IMR-90 (cell line): ENCODE measurements around the gene SLC28A3. TPM values are rescaled to one million over a fixed set of nuclear protein-coding genes. Genes with fewer than 3 reads are reported as not detected.

ENCODE experiments used
- ATAC-seq: fragments of 200-7000 bp; cut with Tn5 transposase; 2 replicates; pipeline ENCODE4 v1.9.1; 2020; ENCODE audit warnings: low read depth, mild to moderate bottlenecking, moderate library complexity
- BruUV-seq: library from RNA; stranded (reverse); fragments of 400-500 nt; replicated peaks from 2 replicates; lab custom pipeline; 2021; lab: Mats Ljungman, UMichigan
- CTCF ChIA-PET: fragments of 300-600 bp; formaldehyde crosslinking; extraction: SDS; loops from one replicate; lab custom pipeline; 2021; ENCODE audit warnings: antibody characterized with exemption; lab: Yijun Ruan, JAX
- POLR2A ChIA-PET: fragments of 300-600 bp; sonication (Branson Sonifier 250); formaldehyde crosslinking; loops from one replicate; lab custom pipeline; 2022; ENCODE audit warnings: antibody characterized with exemption; ENCODE audit not compliant: unreplicated experiment; lab: Charles Lee
- DNase-seq: peaks from one replicate; pipeline ENCODE4 v3.0.0; 2013
- H2AFZ ChIP-seq: replicated peaks from 2 replicates; pipeline ENCODE3; 2013; ENCODE audit warnings: low read length, mild to moderate bottlenecking; ENCODE audit not compliant: poor library complexity
- H2AK5ac ChIP-seq: 2 replicates; pipeline ENCODE4 v1.6.1; 2013; ENCODE audit warnings: low read depth, low read length, inconsistent platforms
- H2AK9ac ChIP-seq: replicated peaks from 2 replicates; pipeline ENCODE3; 2013; ENCODE audit warnings: mild to moderate bottlenecking, low read depth, low read length, moderate library complexity; ENCODE audit not compliant: poor library complexity
- H2BK120ac ChIP-seq: 2 replicates; pipeline ENCODE4 v1.6.1; 2013; ENCODE audit warnings: low read depth, low read length, inconsistent platforms
- H2BK15ac ChIP-seq: 3 replicates; pipeline ENCODE4 v1.6.1; 2013; ENCODE audit warnings: low read depth, low read length, inconsistent platforms
- H2BK20ac ChIP-seq: 2 replicates; pipeline ENCODE4 v1.6.1; 2013; ENCODE audit warnings: low read depth, mild to moderate bottlenecking, inconsistent platforms, low read length, moderate library complexity
- H2BK5ac ChIP-seq: 2 replicates; pipeline ENCODE4 v1.6.1; 2013; ENCODE audit warnings: mild to moderate bottlenecking, low read depth, low read length, inconsistent platforms; ENCODE audit not compliant: poor library complexity, severe bottlenecking
- H3K14ac ChIP-seq: replicated peaks from 2 replicates; pipeline ENCODE4 v1.6.1; 2013; ENCODE audit warnings: low read depth, low read length, inconsistent platforms
- H3K18ac ChIP-seq: 2 replicates; pipeline ENCODE4 v1.6.1; 2013; ENCODE audit warnings: low read depth, low read length, control low read depth
- H3K23ac ChIP-seq: 2 replicates; pipeline ENCODE4 v1.6.1; 2013; ENCODE audit warnings: low read depth, low read length, inconsistent platforms
- H3K27ac ChIP-seq: 2 replicates; pipeline ENCODE4 v1.5.1; 2013; ENCODE audit warnings: mild to moderate bottlenecking, control low read depth, low read length; ENCODE audit not compliant: insufficient read depth
- H3K27me3 ChIP-seq: 2 replicates; pipeline ENCODE4 v1.6.1; 2013; ENCODE audit warnings: low read length; ENCODE audit not compliant: control insufficient read depth, insufficient read depth
- H3K36me3 ChIP-seq: 2 replicates; pipeline ENCODE4 v1.6.1; 2013; ENCODE audit warnings: low read length, mixed read lengths; ENCODE audit not compliant: control insufficient read depth, insufficient read depth
- H3K4ac ChIP-seq: 2 replicates; pipeline ENCODE4 v1.6.1; 2013; ENCODE audit warnings: low read depth, low read length, inconsistent platforms
- H3K4me1 ChIP-seq: 2 replicates; pipeline ENCODE4 v1.6.1; 2013; ENCODE audit warnings: low read length, mixed read lengths; ENCODE audit not compliant: control insufficient read depth, insufficient read depth
- H3K4me2 ChIP-seq: 2 replicates; pipeline ENCODE4 v1.6.1; 2013; ENCODE audit warnings: low read depth, mild to moderate bottlenecking, control low read depth, low read length, moderate library complexity
- H3K4me3 ChIP-seq: 2 replicates; pipeline ENCODE4 v1.5.1; 2013; ENCODE audit warnings: low read depth, mild to moderate bottlenecking, control low read depth, low read length, moderate library complexity; ENCODE audit not compliant: insufficient read depth
- H3K56ac ChIP-seq: 2 replicates; pipeline ENCODE4 v1.6.1; 2013; ENCODE audit warnings: low read length, inconsistent platforms; ENCODE audit not compliant: insufficient read depth; ENCODE audit errors: extremely low read depth
- H3K79me1 ChIP-seq, 2 experiments: 2 replicates each; pipeline ENCODE4 v1.6.1; 2013; ENCODE audit warnings: low read length in 2 of 2, inconsistent platforms in 1 of 2, low read depth in 1 of 2
- H3K9ac ChIP-seq: 2 replicates; pipeline ENCODE4 v1.6.1; 2013; ENCODE audit warnings: low read depth, low read length, control low read depth
- H3K9me1 ChIP-seq: 2 replicates; pipeline ENCODE4 v1.6.1; 2013; ENCODE audit warnings: low read length, inconsistent platforms; ENCODE audit not compliant: insufficient read depth
- H3K9me3 ChIP-seq: 2 replicates; pipeline ENCODE4 v1.6.1; 2013; ENCODE audit warnings: low read length; ENCODE audit not compliant: control insufficient read depth, insufficient read depth
- H4K20me1 ChIP-seq: 2 replicates; pipeline ENCODE4 v1.6.1; 2013; ENCODE audit warnings: low read length, inconsistent platforms; ENCODE audit not compliant: insufficient read depth
- H4K5ac ChIP-seq: 2 replicates; pipeline ENCODE4 v1.6.1; 2013; ENCODE audit warnings: mild to moderate bottlenecking, low read depth, low read length, control low read depth
- H4K8ac ChIP-seq, 2 experiments: 2 replicates each; pipeline ENCODE4 v1.6.1; 2013; ENCODE audit warnings: low read depth in 2 of 2, low read length in 2 of 2, control low read depth in 1 of 2, inconsistent platforms in 1 of 2
- H4K91ac ChIP-seq: 2 replicates; pipeline ENCODE4 v1.6.1; 2013; ENCODE audit warnings: low read depth, low read length, inconsistent platforms; ENCODE audit not compliant: insufficient read depth
- CEBPB ChIP-seq: IDR thresholded peaks from 2 replicates; pipeline ENCODE4 v1.6.1; 2012; ENCODE audit warnings: low read depth, low read length, improper control_type of control experiment
- MAZ ChIP-seq: IDR thresholded peaks from 2 replicates; pipeline ENCODE4 v1.6.1; 2012; ENCODE audit warnings: low read depth, mild to moderate bottlenecking, low read length, improper control_type of control experiment, moderate library complexity, borderline replicate concordance
- MXI1 ChIP-seq: IDR thresholded peaks from 2 replicates; pipeline ENCODE4 v1.6.1; 2012; ENCODE audit warnings: low read depth, mild to moderate bottlenecking, low read length, moderate library complexity, borderline replicate concordance
- RCOR1 ChIP-seq: IDR thresholded peaks from 2 replicates; pipeline ENCODE4 v1.6.1; 2012; ENCODE audit warnings: mild to moderate bottlenecking, low read length, improper control_type of control experiment; ENCODE audit not compliant: insufficient replicate concordance
- WGBS, 2 experiments: methylation state at CpG; one replicate each; pipeline versions ENCODE4 v1.1.5 to v1.1.7; 2013; ENCODE audit warnings: missing lambda C conversion rate in 2 of 2; ENCODE audit not compliant: insufficient read length in 1 of 2; ENCODE audit errors: extremely low coverage in 2 of 2; 5-methylcytosine and 5-hydroxymethylcytosine counted together
- dilution Hi-C: fragments of 300-500 bp; cut with HindIII; formaldehyde crosslinking; loops from one replicate; pipeline ENCODE4 v1.14.3; 2018; ENCODE audit warnings: low sequenced_read_pairs; ENCODE audit not compliant: unreplicated experiment
- in situ Hi-C: fragments of 300-500 bp; cut with MboI; formaldehyde crosslinking; loops from 3 replicates; pipeline ENCODE4 v1.14.3; 2019; ENCODE audit warnings: low sequenced_read_pairs, inconsistent platforms, mixed read lengths
- intact Hi-C: fragments of 100-400 bp; cut with micrococcal nuclease; formaldehyde crosslinking; loops from 2 replicates; pipeline ENCODE4 v1.10.0; 2022
- polyA plus RNA-seq, 3 experiments: library from polyadenylated mRNA; depleted of rRNA; stranded (reverse); fragments of >200 nt; gene quantifications; 2 replicates each; pipeline ENCODE4 v1.2.3, GENCODE V29; 2012; ENCODE audit warnings: low replicate concordance in 1 of 3
- total RNA-seq: library from RNA; depleted of rRNA; stranded (reverse); fragments of >200 nt; gene quantifications from 2 replicates; pipeline ENCODE4 v1.2.3, GENCODE V29; 2012
- TF ChIP-seq, protein P1 (sequence below): fragments of 150-350 bp; IDR thresholded peaks from 2 replicates; pipeline ENCODE4 v1.6.1; 2017; ENCODE audit warnings: mild to moderate bottlenecking, antibody characterized with exemption, low read length, low read depth

The SLC28A3 gene
- total and polyA plus RNA-seq, 2 of the 4 experiments (the other 2 are of a cell fraction): 1.1 to 2.2 TPM

DNA sequence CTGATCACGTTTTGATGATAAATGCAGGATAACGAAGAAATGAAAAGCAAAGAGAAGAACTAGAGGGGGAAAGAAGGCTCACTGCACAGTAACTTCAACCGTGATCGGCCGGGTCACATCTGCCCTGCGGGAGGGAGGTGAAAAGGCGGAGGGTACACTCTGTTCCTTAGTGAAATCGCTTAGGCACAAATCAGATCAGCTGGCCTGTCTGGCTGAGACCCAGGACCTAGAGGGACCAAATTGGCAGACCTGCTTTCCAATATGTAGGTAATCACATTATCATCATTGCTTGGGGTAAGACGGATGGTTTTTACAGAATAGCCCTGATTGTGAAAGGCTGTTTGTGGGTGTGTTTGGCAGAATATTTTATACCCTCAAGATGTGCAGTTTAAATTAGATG, 82.2 kb downstream of the SLC28A3 start:
- in situ Hi-C loops: no loop called here
- H2AFZ ChIP-seq: no peak overlapping the region

More for the DNA sequence above, 82.2 kb downstream of the SLC28A3 start:
- DNase-seq: no peak
- Histone ChIP-seq H4K8ac (no peak overlapping the region), H4K5ac (no peak overlapping the region), H2BK15ac (no peak overlapping the region), H3K27ac (no peak overlapping the region), H3K27me3 (peaks cover 11% of the 10 kb centered on the region), H3K79me1 (no peaks in the 10 kb centered on the region), H3K18ac (no peak overlapping the region), H3K4ac (no peak overlapping the region), H3K14ac (no peak overlapping the region), H4K91ac (no peak overlapping the region), H3K36me3 (no peaks in the 10 kb centered on the region), H3K4me3 (no peak overlapping the region), H3K9me1 (no peaks in the 10 kb centered on the region), H3K4me1 (no peaks in the 10 kb centered on the region), H3K4me2 (no peak overlapping the region), H3K9me3 (no peaks in the 10 kb centered on the region), H2BK20ac (no peak overlapping the region), H4K20me1 (no peaks in the 10 kb centered on the region), H3K23ac (no peak overlapping the region), H3K9ac (no peak overlapping the region), H2AK9ac (no peak overlapping the region), H2BK120ac (no peak overlapping the region), H2AK5ac (no peak overlapping the region), H2BK5ac (no peak overlapping the region), H3K56ac (no peak overlapping the region)
- no TSS peak for BruUV-seq
- ChIA-PET CTCF (no interaction called here), POLR2A (no interaction called here)
- TF ChIP-seq MXI1 (no peak), MAZ (no peak), RCOR1 (no peak), CEBPB (no peak)
- TF ChIP-seq, protein P1, sequence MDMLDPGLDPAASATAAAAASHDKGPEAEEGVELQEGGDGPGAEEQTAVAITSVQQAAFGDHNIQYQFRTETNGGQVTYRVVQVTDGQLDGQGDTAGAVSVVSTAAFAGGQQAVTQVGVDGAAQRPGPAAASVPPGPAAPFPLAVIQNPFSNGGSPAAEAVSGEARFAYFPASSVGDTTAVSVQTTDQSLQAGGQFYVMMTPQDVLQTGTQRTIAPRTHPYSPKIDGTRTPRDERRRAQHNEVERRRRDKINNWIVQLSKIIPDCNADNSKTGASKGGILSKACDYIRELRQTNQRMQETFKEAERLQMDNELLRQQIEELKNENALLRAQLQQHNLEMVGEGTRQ: no peak
- intact Hi-C loops (no loop called here), dilution Hi-C loops (no loop called here)
- 62% methylated on average over 7 of the region's 9 CpGs; no CpG with 5 or more reads in 1 of the 2 experiments for WGBS, 2 experiments
- no peak for ATAC-seq
